Right forelimb (tissue), 1 donor: Measurements from ENCODE around the gene TTC1.

Experiments
- DNase-seq: peaks from one replicate; pipeline ENCODE4 v3.0.0-alpha.2; 2018

The TTC1 gene

DNA sequence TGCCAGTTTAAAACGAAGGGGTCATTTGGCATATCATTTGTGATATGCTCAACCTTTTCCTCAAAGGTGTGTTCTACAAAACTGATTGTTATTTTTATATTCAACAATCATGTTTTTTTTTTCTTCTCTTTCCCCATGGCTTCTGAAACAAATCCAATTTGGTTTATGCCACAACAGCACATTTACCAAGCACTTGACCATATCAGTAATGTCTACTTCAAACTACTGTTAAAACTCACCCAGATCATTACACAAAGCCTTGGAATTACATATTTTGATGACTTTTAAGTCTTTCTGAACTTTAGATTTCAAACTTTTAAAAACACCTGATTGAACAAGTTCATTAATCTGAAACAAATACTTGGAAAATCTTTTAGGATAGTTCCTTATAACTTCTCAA is 81.1 kb downstream of the TTC1 start:
- DNase-seq: no peak

DNA sequence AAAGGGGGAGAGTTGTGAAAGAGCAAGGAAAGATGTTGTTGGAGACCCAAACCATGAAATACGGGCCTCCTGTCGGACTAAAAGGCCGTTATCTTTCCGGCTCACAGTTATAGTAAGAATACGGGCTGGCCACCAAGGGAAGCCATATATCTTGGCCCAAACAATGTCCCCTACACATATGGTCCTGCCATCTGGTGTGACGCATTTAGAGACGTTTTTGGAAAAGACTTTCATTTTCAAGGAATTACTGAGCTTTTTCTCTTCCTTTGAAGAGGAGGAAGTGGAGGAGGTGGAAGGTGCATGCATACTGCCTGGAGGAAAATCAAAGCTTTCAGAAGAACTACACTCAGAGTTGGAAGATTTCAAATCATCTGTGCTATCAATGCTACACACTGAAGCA is 83.6 kb downstream of the TTC1 start:
- DNase-seq: no peak

DNA sequence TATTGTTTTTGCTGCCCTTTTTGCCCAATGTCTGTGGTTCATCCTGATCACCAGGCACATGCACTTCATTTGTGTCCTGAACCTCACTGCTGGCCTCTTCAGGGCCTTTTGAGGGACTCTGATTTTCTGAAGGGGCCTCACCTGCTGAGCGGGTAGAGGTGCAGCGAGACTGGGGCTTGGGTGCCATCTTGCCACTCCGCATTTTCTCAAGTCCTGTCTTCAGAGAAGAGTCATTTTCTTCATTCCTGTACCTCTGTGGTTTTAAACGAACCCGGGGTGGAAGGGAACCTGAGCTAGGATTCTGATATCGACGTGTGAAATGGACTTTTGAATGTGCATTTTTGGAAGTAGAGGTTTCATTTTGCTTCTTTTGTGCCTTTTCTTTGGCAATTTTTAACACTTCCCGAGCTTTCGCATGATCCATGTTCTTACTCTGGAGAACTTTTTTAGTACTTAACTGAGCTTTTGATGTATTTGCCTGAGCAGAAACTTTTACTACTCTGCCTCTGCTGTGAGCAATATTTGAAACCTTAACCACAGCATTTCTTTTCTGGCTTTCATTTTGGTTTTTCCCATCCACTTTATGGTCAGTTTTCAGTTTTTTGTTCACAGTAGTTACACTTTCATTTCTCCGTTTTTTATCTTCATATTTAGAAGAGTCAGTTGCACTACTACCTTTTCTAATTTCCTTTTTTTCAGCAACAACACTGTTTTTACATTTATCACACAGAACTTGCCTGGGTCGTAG is 84.2 kb downstream of the TTC1 start:
- DNase-seq: no peak

DNA sequence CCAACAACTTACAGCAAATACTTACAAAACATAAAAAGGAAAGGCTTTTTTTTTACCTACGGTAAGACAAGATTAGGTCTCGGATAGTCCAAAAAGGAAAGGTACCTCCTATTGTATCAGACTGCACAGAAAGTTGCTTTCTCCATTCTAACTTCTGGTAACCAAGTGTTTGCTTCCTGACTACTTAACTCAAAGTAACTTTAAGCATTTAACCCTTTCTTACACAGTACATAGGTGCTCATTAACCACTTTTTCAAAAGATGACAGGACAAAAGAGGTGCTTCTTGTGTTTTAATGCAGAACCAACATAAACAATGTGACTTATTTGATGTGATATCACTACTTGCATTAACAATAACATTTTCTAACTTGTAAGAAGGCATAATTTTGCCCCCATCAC is 87.2 kb downstream of the TTC1 start:
- no peak for DNase-seq

DNA sequence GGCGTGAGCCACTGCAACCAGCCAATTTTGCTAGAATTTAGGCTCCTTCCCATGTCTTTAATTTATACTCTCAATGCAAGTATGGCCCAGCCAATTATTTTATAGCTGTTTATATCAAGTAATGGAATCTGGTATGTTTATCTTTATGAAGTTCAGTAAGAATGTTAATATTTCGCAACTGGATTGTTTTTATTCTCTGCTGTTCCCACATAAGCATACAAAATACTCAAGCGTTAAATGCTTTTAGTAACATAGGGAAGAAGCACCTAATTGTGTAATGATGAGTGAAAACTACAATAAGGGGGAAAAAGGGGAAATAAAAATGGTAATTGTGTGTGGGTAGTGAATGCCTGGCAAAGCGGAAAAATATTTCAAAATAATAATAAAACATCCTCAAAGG is 89.1 kb downstream of the TTC1 start:
- DNase-seq: no peak

DNA sequence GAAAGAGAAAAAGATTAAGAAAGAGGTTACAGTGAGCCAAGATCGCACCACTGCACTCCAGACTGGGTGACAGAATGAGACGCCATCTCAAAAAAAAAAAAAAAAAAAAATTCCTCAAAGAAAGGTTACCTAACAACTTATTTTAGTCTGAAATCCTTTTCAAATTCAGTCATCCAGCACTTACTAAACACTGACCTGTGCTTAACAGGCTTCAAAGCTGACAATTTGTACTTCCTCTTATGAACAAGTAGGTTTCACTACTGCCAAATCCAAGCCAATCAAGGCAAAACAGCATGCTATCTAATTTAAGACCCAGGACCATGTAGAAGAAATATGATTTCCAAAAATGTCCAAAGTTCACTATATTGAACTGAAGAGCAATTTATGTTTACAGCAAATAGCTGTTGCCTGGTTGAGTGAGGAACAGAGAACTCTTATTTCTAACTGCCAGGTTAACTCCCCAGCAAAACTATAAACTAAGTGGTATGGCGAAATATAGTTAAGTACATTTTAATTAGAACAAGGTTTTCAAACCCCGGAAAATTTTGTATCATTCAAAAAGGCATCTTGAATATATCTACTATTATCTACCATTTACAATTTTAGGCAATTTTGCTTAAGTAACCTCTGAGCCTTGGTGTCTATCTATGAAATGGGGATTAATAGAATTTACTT is 96.9 kb downstream of the TTC1 start:
- no peak for DNase-seq

DNA sequence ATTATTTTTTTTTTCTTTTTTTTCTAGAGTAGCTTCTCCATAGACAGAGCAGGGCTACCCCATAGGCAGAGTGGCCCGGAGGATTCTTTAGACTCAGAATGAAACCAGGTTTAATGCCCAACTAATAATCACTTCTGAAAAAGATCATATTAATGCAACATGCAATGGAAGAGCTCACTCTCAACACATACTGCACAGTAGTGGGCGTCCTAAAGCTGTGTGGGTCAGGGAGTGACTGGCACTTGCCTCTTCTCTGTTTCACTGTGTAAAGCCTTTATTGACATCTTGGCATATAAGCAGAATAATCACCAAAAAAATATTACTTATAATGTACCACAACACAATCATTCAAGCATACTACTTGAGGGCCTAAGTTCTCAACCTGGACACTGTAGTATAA is 99.2 kb downstream of the TTC1 start:
- no peak for DNase-seq
